ENCODE data around the gene ATF6.

DNA sequence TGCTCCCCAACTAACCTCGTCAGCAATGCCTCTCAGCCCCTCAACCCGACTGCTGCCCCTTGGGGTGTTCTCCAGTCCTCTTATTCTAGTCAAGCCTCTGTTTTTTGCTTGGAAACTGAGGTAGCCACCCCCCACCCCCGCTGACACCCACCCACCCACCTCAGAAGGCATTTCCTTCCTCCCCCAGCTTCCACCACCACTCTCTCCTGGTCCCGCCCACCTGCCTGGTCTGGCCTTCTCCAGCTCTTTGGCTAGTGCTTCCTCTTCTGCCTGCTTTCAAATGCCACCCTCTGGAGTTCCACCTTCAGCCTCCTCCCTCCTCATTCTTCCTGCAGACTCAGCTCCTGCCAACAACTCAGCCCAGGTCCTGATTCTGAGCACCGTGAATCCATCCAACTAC, 222.3 kb downstream of the ATF6 start:
- TF ChIP-seq, protein P1, sequence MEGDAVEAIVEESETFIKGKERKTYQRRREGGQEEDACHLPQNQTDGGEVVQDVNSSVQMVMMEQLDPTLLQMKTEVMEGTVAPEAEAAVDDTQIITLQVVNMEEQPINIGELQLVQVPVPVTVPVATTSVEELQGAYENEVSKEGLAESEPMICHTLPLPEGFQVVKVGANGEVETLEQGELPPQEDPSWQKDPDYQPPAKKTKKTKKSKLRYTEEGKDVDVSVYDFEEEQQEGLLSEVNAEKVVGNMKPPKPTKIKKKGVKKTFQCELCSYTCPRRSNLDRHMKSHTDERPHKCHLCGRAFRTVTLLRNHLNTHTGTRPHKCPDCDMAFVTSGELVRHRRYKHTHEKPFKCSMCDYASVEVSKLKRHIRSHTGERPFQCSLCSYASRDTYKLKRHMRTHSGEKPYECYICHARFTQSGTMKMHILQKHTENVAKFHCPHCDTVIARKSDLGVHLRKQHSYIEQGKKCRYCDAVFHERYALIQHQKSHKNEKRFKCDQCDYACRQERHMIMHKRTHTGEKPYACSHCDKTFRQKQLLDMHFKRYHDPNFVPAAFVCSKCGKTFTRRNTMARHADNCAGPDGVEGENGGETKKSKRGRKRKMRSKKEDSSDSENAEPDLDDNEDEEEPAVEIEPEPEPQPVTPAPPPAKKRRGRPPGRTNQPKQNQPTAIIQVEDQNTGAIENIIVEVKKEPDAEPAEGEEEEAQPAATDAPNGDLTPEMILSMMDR (IDR thresholded peaks at IDR 0.05) = no peak
- no peak for TF ChIP-seq POLR2A (IDR thresholded peaks at IDR 0.05)
